K562 (cell line): ENCODE results near the gene DNAJC6. TPM values are rescaled to one million over a fixed set of nuclear protein-coding genes. Genes with fewer than 3 reads are reported as not detected.

Experiments
- CBFA2T2 ChIP-seq: fragments of 450-650 bp; conservative IDR thresholded peaks from 2 replicates; pipeline ENCODE4 v1.6.1; 2017; ENCODE audit warnings: mild to moderate bottlenecking
- CSDE1 ChIP-seq, 2 experiments: fragments of 450-650 bp; IDR thresholded peaks; 2 replicates each; pipeline ENCODE4 v1.6.1; 2016; ENCODE audit warnings: mild to moderate bottlenecking in 1 of 2
- ERF ChIP-seq: fragments of 450-650 bp; formaldehyde crosslinking; IDR thresholded peaks from 2 replicates; pipeline ENCODE4 v1.4.0; 2020; ENCODE audit warnings: mild to moderate bottlenecking, mixed read lengths
- HIVEP1 ChIP-seq: fragments of 250-450 bp; sonication (Bioruptor Pico); IDR thresholded peaks from 2 replicates; pipeline ENCODE4 v1.4.0; 2020; ENCODE audit warnings: mild to moderate bottlenecking
- KDM5B ChIP-seq: fragments of 200-600 bp; sonication (generic); IDR thresholded peaks from 2 replicates; pipeline ENCODE4 v1.6.1; 2012; ENCODE audit warnings: low read depth, mild to moderate bottlenecking, moderate library complexity, low read length, control low read depth, inconsistent platforms; ENCODE audit not compliant: insufficient replicate concordance
- MAFF ChIP-seq: IDR thresholded peaks from 2 replicates; pipeline ENCODE4 v1.6.1; 2012; ENCODE audit warnings: low read length, improper control_type of control experiment
- MEIS2 ChIP-seq: fragments of 450-650 bp; IDR thresholded peaks from 2 replicates; pipeline ENCODE4 v1.6.1; 2014; ENCODE audit warnings: mild to moderate bottlenecking; ENCODE audit not compliant: partially characterized antibody
- MTA1 ChIP-seq: fragments of 450-650 bp; IDR thresholded peaks from 2 replicates; pipeline ENCODE4 v1.6.1; 2017; ENCODE audit warnings: borderline replicate concordance
- MYC ChIP-seq, 2 experiments: fragments of 250-450 bp in 1 of 2; sonication (Bioruptor Pico) in 1 of 2; IDR thresholded peaks; 2 replicates each; pipeline versions ENCODE4 v1.5.1 to v1.6.1; 2012 to 2021; ENCODE audit warnings: low read depth in 2 of 2, borderline replicate concordance in 1 of 2, improper control_type of control experiment in 1 of 2, low read length in 1 of 2, mild to moderate bottlenecking in 1 of 2, moderate library complexity in 1 of 2
- NCOA2 ChIP-seq, 2 experiments: fragments of 450-650 bp; IDR thresholded peaks; 2 replicates each; pipeline ENCODE4 v1.6.1; 2018; ENCODE audit warnings: mild to moderate bottlenecking in 2 of 2, moderate library complexity in 1 of 2; ENCODE audit not compliant: partially characterized antibody in 2 of 2
- PHTF2 ChIP-seq: fragments of 250-450 bp; sonication (Bioruptor Pico); IDR thresholded peaks from 2 replicates; pipeline ENCODE4 v1.5.0; 2021; ENCODE audit warnings: mild to moderate bottlenecking
- PKNOX1 ChIP-seq: fragments of 450-650 bp; IDR thresholded peaks from 2 replicates; pipeline ENCODE4 v1.6.1; 2016
- ZBTB9 ChIP-seq: fragments of 450-650 bp; formaldehyde crosslinking; IDR thresholded peaks from 2 replicates; pipeline ENCODE4 v1.4.0; 2020; ENCODE audit warnings: mild to moderate bottlenecking, moderate library complexity
- ZNF586 ChIP-seq: fragments of 450-650 bp; formaldehyde crosslinking; conservative IDR thresholded peaks from 2 replicates; pipeline ENCODE4 v1.4.0; 2020; ENCODE audit warnings: mild to moderate bottlenecking, moderate library complexity
- polyA plus RNA-seq, 8 experiments: library from polyadenylated mRNA; depleted of rRNA in 4 of 8; stranded (reverse) in 5 of 8; unstranded in 3 of 8; fragments of >200 nt; fragmentation: Nextera tagmentation in 2 of 8; fragmentation: Illumina TruSeq in 1 of 8; extraction: Ambion mirVana in 2 of 8; extraction: Trizol in 1 of 8; gene quantifications; 2 replicates each; pipeline versions ENCODE4 v1.2.1 to v1.2.3, GENCODE V29; 2011 to 2014; ENCODE audit warnings: inconsistent platforms in 1 of 8, missing spikeins in 1 of 8
- total RNA-seq, 7 experiments: library from RNA; depleted of rRNA in 6 of 7; stranded (reverse); fragments of >200 nt in 6 of 7; fragmentation: Illumina TruSeq in 2 of 7; extraction: Trizol in 2 of 7; gene quantifications; 2 replicates each; pipeline versions ENCODE4 v1.2.1 to v1.2.3, GENCODE V29; 2011 to 2021; ENCODE audit warnings: low replicate concordance in 1 of 7
- TF ChIP-seq, protein P1 (sequence below): fragments of 250-450 bp; sonication (Bioruptor Pico); IDR thresholded peaks from 2 replicates; pipeline ENCODE4 v1.9.0; 2021; ENCODE audit warnings: mild to moderate bottlenecking, inconsistent platforms
- TF ChIP-seq, protein P2 (sequence below): fragments of 450-650 bp; IDR thresholded peaks from one replicate; pipeline ENCODE4 v1.6.1; 2018; ENCODE audit warnings: mild to moderate bottlenecking, moderate library complexity; ENCODE audit not compliant: partially characterized antibody
- TF ChIP-seq, protein P3 (sequence below), 2 experiments: fragments of 450-650 bp; conservative IDR thresholded peaks; 2 replicates each; pipeline ENCODE4 v1.6.1; 2017; ENCODE audit warnings: mild to moderate bottlenecking in 2 of 2, moderate library complexity in 2 of 2

DNAJC6 gene
- total and polyA plus RNA-seq, 9 of the 15 experiments (the other 6 are each of a cell fraction or from before 2014, with no cell fraction given): 6.7 to 78.7 (median 28.0) TPM

GRCh38 chr1:65422241-65423203, 113.2 kb downstream of the DNAJC6 start (continued):
- peak; percentile 80 for TF ChIP-seq PKNOX1
- peak; percentile 38; the same call in 1 of the 2 replicates for TF ChIP-seq MYC (IDR thresholded peaks at IDR 0.05; ENCODE audit: low read depth, low read length)
- TF ChIP-seq MYC (CRISPR knock-in tag; IDR thresholded peaks at IDR 0.05; ENCODE audit: borderline replicate concordance, low read depth): no peak
- no peak for TF ChIP-seq HIVEP1 (CRISPR knock-in tag)
- TF ChIP-seq, protein P1, sequence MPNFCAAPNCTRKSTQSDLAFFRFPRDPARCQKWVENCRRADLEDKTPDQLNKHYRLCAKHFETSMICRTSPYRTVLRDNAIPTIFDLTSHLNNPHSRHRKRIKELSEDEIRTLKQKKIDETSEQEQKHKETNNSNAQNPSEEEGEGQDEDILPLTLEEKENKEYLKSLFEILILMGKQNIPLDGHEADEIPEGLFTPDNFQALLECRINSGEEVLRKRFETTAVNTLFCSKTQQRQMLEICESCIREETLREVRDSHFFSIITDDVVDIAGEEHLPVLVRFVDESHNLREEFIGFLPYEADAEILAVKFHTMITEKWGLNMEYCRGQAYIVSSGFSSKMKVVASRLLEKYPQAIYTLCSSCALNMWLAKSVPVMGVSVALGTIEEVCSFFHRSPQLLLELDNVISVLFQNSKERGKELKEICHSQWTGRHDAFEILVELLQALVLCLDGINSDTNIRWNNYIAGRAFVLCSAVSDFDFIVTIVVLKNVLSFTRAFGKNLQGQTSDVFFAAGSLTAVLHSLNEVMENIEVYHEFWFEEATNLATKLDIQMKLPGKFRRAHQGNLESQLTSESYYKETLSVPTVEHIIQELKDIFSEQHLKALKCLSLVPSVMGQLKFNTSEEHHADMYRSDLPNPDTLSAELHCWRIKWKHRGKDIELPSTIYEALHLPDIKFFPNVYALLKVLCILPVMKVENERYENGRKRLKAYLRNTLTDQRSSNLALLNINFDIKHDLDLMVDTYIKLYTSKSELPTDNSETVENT (CRISPR knock-in tag): no peak
- TF ChIP-seq, protein P2, sequence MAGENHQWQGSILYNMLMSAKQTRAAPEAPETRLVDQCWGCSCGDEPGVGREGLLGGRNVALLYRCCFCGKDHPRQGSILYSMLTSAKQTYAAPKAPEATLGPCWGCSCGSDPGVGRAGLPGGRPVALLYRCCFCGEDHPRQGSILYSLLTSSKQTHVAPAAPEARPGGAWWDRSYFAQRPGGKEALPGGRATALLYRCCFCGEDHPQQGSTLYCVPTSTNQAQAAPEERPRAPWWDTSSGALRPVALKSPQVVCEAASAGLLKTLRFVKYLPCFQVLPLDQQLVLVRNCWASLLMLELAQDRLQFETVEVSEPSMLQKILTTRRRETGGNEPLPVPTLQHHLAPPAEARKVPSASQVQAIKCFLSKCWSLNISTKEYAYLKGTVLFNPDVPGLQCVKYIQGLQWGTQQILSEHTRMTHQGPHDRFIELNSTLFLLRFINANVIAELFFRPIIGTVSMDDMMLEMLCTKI: no peak
- 0 out of 2 replicates have a peak, but pooled peaks have one; percentile 59 for TF ChIP-seq ERF
- no peak for TF ChIP-seq MAFF
- TF ChIP-seq KDM5B: no peak
- TF ChIP-seq PHTF2 (CRISPR knock-in tag): no peak
- TF ChIP-seq ZNF586: no peak
- TF ChIP-seq, protein P3, sequence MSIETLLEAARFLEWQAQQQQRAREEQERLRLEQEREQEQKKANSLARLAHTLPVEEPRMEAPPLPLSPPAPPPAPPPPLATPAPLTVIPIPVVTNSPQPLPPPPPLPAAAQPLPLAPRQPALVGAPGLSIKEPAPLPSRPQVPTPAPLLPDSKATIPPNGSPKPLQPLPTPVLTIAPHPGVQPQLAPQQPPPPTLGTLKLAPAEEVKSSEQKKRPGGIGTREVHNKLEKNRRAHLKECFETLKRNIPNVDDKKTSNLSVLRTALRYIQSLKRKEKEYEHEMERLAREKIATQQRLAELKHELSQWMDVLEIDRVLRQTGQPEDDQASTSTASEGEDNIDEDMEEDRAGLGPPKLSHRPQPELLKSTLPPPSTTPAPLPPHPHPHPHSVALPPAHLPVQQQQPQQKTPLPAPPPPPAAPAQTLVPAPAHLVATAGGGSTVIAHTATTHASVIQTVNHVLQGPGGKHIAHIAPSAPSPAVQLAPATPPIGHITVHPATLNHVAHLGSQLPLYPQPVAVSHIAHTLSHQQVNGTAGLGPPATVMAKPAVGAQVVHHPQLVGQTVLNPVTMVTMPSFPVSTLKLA (conservative IDR thresholded peaks at IDR 0.05): peak; percentile 59 to 78; a peak in 3 of 4 replicates
- peak; percentile 72 for TF ChIP-seq MEIS2
- no peak for TF ChIP-seq CSDE1 (IDR thresholded peaks at IDR 0.05)
- no peak for TF ChIP-seq MTA1
- no peak for TF ChIP-seq NCOA2 (IDR thresholded peaks at IDR 0.05; ENCODE audit: partially characterized antibody in 2 of 2)
- TF ChIP-seq CBFA2T2: peak; percentile 35; the same call in 1 of the 2 replicates
- TF ChIP-seq ZBTB9: no peak
